Measurements from ENCODE around the gene RAB7A.

Gene RAB7A

DNA sequence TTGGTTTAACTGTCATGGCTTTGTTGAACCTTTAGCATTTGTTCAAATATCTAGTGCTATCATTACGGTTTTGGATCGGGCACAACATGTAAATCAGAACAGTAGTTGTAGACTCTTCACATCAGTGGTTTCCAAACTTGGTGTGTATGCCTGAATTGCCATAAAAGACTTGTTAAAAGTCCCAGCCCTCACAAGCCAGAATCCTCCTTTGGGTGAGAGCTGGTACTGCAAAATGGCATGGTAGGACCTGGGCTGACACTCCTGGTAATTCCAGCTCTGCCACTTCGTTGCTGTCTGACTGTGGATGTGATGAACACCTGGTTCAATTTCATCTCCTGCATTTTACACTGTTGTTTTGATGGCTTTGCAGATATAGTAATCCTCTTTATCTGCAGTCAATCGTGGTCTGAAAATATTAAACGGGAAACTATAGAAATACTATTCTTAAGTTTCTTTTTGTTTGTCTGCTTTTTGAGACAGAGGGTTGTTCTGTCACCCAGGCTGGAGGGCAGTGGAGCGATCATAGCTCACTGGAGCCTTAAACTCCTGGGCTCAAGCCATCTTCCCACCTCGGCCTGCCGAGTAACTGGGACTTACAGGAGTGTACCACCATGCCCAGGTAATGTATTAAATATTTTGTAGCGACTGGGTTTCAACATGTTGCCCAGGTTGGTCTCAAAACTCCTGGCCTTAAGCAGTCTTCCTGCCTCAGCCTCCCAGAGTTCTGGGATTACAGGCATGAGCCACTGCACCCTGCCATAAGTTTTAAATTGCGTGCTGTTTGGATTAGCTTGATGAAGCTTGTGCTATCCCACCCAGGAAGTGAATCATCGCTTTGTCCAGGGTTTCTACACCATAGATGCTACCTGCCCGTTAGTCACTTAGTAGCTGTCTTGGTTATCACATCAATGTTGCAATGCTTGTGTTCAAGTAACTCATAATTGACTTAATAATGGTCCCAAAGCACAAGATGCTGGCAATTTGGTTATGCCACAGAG is 61.6 kb downstream of the RAB7A start:
- DNase-seq (ENCODE audit: low read depth), result peak; percentile 17

DNA sequence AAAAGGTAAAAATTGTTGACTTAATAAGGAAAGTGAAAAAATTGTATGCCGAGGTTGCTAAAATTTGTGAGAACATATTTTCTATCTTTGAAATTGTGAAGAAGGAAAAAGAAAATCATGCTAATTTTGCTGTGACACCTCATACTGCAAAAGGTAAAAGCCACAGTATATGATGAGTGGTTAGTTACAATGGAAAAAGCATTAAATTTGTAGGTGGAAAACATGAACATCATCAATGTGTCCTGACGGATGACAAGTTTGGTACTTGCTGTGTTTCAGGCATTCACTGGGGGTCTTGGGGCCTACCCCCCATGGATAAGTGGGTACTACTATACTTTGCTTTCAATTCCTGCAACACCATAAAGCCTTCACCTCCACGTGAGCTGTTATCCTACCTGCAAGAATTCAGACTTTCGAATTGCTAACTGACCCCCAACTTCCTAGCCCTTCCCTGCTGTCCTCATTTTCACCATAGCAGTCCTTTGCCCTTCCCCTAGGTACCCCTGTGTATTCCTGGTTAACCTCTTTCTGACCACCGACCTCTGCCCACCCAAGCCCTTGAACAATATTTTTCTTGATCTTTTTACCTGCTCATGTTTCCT is 62.4 kb downstream of the RAB7A start:
- no peak for DNase-seq (ENCODE audit: low read depth)

DNA sequence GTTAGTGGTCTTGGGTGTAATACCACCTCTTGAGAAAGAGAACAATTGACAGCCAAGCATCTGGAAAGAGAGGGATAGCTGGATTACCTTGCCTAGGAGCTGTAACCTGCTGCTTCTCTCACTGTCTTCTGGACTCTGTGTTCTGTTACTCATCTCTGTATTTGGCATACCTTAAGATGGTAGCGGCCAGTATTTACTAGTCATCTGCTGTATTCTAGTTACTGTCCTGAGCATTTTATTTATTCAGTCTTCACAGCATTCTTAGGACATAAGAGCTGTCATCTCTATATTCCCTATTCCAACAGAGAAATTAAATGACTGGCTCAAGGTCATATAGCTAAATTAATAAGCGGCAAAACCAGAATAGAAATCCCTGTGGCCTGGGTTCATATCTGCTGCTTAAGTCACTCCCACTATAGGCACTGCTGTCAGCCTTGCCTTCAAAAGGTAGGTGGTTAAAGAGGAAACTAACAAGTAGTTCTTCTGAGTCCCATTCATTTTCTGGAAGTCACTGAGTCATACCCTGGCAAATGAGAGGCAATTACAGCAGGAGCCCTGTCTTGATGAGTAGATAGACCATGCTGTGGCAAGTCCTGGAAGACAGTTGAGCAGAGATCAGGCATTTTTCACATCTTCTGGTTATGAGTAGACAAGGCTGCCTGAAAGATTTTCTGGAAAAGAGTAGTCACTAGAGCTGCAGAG is 68.2 kb downstream of the RAB7A start:
- DNase-seq (ENCODE audit: low read depth), result no peak

DNA sequence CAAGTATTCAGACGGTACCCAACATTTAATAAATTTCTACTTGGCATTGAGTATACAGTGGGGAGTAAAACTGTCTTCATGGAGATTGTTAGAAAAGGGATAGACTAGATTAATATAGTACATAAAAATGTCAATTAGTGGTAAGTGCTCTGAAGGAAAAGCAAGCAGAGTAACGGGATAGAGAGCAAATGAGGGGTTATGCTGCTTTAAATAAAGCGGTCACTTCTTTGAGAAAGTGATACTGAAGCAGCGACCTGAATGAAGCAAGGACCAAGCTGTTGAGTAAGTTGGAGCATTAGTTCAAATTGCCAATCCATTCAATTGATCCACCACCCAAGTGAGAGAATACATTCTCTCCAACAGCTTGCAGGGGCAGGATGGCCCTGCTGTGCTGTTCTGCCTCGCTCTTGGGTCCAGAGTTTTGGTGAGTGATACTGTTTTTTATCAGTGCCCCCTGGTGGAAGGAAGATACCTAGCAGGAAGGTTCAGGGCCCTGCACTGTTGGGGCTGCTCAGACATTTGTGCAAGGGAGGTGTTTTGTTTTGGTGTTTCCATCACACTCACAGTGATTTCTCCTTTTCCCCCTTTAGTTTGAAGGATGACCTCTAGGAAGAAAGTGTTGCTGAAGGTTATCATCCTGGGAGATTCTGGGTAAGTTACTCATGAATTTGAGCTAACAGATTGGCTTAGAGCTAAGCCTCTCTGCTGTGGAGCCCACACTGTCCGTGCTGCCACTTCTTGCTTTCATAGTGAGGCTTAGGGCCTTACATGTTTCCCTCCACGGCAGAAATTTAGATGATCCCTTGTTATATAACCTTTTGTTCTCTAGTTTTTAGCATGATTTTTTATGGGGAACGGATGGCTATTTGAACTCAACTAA is 69.0 kb downstream of the RAB7A start:
- peak; percentile 49 for DNase-seq (ENCODE audit: low read depth)

DNA sequence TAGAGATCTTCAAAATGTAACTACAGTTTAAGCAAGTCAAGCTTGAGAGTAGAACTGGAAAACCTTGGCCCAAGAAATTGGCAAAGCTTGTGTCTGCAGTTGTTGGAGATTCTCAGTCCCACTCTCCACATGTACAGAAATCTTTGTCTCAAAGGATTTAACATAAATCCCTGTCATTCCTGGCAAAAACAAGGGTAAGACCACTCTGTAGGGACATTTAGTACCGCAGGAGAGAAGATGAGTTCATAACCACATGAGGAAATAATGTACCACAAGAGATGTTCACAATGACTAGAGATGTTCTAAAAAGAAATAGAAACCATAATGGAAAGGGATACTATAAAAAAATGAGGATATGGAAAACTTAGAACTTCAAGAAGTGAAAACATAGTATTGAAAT is 73.7 kb downstream of the RAB7A start:
- DNase-seq (ENCODE audit: low read depth), result no peak

DNA sequence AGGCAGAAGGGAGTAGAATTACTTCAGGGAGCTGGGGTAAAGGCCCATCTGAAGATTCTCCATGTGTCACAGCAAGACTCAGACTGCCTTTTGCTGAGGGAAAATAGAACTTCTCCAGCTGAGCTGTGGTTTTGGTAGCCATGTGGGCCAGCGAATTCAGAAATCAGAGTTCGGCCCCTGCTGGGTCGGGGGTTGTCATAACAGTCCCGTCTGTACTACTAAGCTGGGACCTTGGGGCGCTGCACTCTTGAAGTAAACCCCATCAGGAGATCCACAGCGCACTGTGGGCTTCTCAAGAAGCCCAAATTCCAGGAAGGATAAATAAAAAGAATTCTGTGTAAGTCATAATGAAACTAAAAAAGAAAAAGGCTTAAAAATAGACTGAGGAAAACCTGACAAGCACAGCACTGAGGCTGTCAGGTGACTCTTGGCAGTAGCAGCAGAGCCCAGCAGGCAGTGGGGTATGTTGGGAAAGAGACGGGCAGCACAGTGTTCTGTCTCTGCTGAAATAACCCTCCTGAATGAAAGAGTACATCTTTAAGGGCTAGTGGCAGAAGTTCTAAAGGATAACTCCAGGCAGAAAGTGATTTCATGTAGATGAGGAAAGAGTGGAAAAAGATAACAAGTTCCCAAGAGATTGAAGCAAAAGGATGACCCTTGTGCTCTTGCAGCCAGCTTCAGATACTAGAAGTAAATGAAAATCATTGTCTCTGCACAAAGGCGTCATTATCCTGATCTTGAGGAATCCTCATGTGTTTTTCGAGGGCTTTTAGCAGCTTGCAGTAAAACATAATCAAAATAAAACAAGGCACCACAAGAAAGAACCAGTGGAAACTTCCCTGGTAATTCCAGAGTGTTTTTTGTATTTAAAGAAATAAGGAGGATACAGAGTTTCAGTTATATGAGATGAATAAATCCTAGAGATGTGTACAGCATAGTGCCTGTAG is 74.5 kb downstream of the RAB7A start:
- no peak for DNase-seq (ENCODE audit: low read depth)

DNA sequence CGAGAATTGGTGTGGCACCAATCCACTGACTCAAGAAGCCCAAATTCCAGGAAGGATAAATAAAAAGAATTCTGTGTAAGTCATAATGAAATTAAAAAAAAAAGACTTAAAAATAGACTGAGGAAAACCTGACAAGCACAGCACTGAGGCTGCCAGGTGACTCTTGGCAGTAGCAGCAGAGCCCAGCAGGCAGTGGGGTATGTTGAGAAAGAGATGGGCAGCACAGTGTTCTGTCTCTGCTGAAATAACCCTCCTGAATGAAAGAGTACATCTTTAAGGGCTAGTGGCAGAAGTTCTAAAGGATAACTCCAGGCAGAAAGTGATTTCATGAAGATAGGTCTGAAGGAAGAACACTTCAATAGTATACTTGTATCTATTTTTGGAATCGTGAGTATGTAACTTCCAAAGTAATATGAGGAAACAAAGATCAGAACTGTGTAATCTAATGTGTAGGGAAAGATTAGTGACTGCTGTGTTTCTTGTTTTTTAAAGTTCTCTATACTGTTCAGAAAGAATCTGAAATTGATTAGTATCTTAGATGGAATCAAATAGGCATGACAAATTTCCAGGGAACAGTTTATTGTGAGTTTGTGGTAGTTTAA is 75.9 kb downstream of the RAB7A start:
- DNase-seq (ENCODE audit: low read depth), result no peak

DNA sequence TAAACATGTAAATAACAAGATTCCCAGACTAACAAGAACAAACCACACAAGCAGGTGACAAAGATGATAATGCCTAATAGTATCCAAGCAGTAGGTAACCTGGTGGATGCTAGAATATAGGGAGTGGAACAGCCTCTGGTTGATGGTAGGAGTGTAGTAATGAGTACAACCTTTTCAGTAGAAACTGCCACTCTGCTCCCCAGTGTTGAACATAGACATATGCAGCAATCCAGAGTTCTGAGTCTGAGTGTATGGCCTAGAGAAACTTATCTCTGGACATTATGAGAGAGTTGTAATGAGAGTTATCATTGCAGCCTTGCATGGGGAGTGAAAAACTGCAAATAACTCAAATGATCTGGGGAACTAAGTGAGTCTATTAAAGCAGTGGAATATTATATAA is 77.3 kb downstream of the RAB7A start:
- no peak for DNase-seq (ENCODE audit: low read depth)

DNA sequence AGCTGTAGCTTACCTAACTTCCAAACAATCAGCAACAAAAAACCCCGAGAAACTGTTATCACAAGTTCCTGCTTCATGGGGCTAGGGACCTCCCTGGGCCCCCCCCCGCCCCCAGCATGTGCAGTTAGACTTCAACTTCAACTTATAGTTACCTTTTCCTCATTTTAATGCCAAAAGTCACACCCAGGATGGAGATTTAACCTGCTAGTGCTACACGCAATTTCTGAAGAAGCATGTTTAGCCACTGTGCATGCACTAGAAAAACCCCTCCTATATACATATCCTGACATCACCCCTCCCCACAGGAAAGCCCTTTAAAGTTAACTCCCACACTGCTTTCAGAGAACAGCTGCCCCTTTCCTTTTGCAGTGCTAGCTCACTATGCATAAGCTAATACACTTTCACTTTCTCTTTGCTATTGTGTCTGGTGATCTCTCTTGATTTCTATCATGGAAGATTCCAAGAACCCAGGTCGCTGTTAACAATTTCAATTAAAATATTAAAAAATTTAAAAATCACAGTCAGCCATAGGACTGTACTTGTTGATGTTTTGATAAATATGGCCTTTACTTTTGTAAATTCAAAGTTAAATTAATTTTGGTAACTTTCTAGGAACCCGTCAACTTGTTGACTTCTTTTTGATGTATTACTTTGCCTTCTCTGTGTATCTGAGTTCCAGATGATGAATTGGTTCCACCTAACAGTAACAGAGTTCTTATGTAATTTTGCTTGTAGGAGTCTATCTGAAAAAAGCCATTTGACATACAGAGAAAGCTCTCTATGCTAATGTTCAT is 78.2 kb downstream of the RAB7A start:
- peak; percentile 33 for DNase-seq (ENCODE audit: low read depth)

DNA sequence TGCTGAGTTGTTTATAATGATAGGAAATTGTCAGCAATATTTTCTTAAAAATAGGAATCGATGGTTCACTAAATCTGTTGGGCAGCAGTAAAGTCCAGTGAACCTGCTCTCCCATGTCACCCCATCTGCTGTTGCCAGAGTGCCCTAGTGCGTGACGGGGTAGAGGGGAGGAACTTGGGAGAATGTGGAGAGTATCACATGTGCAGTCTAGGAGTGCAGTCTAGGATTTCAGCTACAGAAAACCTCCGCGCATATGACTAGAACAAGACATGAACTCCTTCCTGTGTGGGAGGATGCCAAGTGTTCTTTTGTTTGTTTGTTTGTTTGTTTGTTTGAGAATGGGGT is 78.8 kb downstream of the RAB7A start:
- no peak for DNase-seq (ENCODE audit: low read depth)

DNA sequence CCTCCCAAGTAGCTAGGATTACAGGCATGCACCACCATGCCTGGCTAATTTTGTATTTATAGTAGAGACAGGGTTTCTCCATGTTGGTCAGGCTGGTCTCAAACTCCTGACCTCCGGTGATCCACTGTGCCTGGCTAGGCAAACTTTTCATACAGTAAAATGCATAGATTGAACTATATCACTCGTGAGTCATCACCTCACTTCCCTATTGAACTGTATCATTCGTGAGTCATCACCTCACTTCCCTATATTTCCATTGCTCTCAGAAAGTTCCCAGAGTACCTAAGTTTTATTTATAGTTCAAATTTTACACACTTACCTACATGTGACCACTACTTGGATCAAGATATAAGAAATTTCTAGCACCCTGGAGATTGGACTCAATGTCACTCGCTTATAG is 79.8 kb downstream of the RAB7A start:
- no peak for DNase-seq (ENCODE audit: low read depth)

DNA sequence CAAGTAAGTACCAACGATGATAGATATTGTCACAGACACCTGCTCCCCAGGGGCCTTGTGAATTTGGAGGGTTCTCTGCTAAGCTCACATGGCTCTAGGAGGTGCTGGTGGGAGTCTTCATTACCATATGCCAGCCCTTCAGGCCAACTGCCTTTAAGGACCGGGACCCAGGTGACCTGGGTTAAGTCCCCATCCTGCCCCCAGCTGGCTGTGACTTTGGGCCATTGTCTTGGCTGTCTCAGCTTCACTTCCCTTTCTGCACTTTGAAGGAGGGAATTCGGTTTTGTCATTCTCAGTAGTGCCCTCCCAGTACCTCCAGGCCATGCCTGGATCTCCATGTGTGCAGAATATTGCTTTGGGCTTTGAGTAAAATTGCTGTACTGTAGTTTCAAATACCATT is 80.6 kb downstream of the RAB7A start:
- no peak for DNase-seq (ENCODE audit: low read depth)

DNA sequence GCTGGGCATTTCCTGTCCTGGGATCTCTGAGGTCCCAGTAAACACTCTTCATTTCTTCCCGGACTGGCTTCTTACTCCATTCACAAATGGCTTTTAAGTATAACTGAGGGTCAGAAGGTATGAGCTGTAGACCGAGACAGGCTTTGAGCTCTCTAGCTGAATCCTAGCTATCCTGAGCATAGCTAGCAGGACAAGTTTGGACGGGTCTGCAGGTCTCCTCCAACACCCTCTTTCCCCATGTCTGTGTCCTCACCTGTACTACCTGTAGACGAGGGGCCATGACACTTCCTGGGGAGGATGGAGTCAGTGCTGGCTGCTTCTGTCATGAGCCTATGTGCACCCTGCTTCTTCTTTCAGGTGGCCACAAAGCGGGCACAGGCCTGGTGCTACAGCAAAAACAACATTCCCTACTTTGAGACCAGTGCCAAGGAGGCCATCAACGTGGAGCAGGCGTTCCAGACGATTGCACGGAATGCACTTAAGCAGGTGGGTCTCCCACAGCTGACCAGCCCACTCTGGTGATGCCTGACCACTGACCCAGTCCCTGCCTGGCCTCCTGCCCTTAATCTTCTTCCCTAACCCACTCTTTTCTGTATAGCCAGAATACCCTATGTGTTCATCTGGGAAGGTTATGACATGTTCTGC is 81.3 kb downstream of the RAB7A start:
- DNase-seq (ENCODE audit: low read depth), result no peak

DNA sequence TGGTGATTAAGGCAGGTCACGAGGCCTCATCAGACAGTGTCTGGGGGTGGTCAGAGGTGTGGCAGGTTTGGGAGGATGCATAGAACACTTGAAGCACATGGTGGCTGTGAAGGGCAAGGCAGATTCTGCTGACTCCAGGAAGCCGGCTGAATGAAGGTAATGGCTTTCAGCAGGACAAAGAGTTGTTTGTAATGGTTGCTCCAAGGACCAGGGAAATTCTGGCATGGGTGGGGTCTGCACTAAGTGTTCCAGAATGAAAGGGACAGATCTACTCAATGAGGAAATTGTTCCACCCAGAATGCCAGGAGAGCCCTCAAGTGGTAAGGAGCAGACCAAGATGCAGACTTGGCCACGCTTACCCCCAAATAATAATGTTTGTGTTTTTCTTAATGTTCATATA is 82.7 kb downstream of the RAB7A start:
- DNase-seq (ENCODE audit: low read depth), result no peak

DNA sequence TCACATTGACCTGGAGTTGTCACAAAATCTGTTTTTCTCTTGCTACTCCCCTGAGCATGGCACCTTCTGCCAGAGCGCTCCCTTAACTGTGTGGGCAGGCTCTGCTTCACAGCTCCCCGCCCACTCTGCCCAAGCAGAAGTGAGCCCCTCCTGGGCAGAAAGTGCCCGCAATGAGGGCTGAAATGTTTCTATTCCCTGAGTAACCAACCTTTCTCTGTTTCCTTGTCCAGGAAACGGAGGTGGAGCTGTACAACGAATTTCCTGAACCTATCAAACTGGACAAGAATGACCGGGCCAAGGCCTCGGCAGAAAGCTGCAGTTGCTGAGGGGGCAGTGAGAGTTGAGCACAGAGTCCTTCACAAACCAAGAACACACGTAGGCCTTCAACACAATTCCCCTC is 87.1 kb downstream of the RAB7A start:
- no peak for DNase-seq (ENCODE audit: low read depth)

DNA sequence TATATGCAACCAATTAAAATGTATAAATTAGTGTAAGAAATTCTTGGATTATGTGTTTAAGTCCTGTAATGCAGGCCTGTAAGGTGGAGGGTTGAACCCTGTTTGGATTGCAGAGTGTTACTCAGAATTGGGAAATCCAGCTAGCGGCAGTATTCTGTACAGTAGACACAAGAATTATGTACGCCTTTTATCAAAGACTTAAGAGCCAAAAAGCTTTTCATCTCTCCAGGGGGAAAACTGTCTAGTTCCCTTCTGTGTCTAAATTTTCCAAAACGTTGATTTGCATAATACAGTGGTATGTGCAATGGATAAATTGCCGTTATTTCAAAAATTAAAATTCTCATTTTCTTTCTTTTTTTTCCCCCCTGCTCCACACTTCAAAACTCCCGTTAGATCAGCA is 88.1 kb downstream of the RAB7A start:
- no peak for DNase-seq (ENCODE audit: low read depth)

DNA sequence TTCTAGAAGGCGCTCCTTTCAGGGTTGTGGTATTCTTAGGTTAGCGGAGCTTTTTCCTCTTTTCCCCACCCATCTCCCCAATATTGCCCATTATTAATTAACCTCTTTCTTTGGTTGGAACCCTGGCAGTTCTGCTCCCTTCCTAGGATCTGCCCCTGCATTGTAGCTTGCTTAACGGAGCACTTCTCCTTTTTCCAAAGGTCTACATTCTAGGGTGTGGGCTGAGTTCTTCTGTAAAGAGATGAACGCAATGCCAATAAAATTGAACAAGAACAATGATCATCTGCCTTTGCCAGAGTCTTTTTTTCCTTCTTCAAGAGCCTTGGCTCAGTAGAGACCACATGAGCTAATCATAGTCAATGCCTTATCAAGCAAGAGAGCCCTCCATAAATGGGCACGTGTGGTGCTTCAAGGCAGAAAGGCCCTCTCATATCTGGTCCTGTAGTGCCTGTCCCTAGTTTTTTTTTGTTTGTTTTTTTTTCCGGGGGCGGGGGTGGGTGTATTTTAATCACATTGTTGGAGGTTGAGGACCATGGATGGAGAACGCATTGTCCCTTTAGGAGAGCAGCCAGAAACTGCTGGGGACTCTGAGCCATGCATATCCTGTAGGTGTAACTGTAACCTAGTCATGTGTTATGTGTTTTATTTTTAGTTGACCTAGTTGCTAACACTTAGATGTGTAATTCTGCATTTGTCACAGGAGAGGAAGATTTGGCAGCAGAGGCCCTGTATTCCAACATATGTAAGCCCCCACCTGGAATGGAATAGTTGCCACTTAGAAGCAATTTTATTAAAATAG is 88.7 kb downstream of the RAB7A start:
- no peak for DNase-seq (ENCODE audit: low read depth)
